Natural killer cell treated with Interleukin-12 subunit alpha and Interleukin-12 subunit beta and Interleukin-15 and Interleukin-18, amount 100 ng/mL, for 72 hours (primary cell): Measurements from ENCODE around the gene KRT73. TPM values are rescaled to one million over a fixed set of nuclear protein-coding genes. Genes with fewer than 3 reads are reported as not detected.

Source experiments
- ATAC-seq, 2 donors: fragments of 150-1000 bp; cut with Tn5 transposase in 1 of 2; sonication (Bioruptor Pico), chemical (Tn5 transposase) in 1 of 2; 2 replicates each; pipeline ENCODE4 v1.10.0; 2021
- DNase-seq: peaks from one replicate; pipeline ENCODE4 v3.0.0; 2022; ENCODE audit warnings: low spot score
- H3K27ac Mint-ChIP-seq, 2 donors: 1 replicate in 1 of 2; 2 replicates in 1 of 2; pipeline ENCODE4 v1.8.0; 2022; ENCODE audit warnings: mixed read lengths in 2 of 2, mild to moderate bottlenecking in 1 of 2, moderate library complexity in 1 of 2
- H3K27me3 Mint-ChIP-seq, 2 donors: 1 replicate in 1 of 2; 2 replicates in 1 of 2; pipeline ENCODE4 v1.8.0; 2022; ENCODE audit warnings: mixed read lengths in 2 of 2
- H3K36me3 Mint-ChIP-seq: one replicate; pipeline ENCODE4 v1.8.0; 2022; ENCODE audit warnings: mixed read lengths
- H3K4me1 Mint-ChIP-seq, 2 donors: 1 replicate in 1 of 2; 2 replicates in 1 of 2; pipeline ENCODE4 v1.8.0; 2022; ENCODE audit warnings: low read depth in 2 of 2, mixed read lengths in 2 of 2, mild to moderate bottlenecking in 1 of 2
- H3K4me3 Mint-ChIP-seq: one replicate; pipeline ENCODE4 v1.8.0; 2022; ENCODE audit warnings: mixed read lengths
- H3K9me3 Mint-ChIP-seq: 2 replicates; pipeline ENCODE4 v1.8.0; 2022; ENCODE audit warnings: mixed read lengths
- total RNA-seq, 2 donors: library from RNA; stranded (reverse); gene quantifications; one replicate each; pipeline ENCODE4 v1.2.3, GENCODE V29; 2022

The KRT73 gene
- total RNA-seq, 2 donors from 2014 or later = 0.52 TPM; not detected in 1

- H3K4me3 Mint-ChIP-seq = no peak overlapping the region
- H3K4me1 Mint-ChIP-seq = peaks cover 30 to 41% of the 10 kb centered on the region in 2 donors
- ATAC-seq = no peak
- no peak overlapping the region for H3K27ac Mint-ChIP-seq
- H3K36me3 Mint-ChIP-seq = no peaks in the 10 kb centered on the region
- H3K9me3 Mint-ChIP-seq = no peaks in the 10 kb centered on the region
- DNase-seq = no peak
- no peaks in the 10 kb centered on the region for H3K27me3 Mint-ChIP-seq
These were observed 18.9 kb upstream of the KRT73 start for GRCh38 chr12:52637299-52637698.

DNA sequence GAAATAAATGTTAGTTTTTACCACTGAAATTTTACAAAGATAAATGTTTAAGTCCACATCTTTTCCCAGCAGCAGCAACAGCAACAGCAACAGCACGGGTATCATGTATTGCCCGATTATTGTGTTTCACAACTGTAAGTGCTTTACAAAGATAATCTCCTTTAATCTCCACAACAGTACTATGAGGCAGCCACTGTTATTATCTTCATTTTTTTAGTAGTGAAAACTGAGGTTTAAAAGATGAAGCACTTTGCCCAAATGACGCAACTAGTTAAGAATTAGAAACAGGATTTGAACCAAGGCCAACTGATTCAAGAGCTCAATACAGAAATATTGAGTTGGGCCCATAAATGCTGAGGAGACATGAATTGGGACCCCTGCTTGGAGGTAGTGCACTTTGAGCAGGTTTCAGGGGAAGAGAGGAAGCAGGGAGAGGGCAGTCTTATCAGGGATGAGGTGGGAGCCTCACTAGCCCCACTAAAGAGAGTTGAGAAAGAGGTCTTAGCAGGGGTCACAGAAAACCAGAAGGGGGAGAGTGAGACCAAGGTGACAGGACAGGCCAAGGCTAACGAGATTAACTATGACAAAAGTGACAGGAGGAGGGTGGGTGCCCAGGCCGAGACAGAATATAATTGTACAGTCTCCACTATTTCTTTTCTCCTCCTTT is 18.4 kb upstream of the KRT73 start:
- Mint-ChIP-seq H3K4me1 (peaks cover 32 to 36% of the 10 kb centered on the region in 2 donors), H3K36me3 (no peaks in the 10 kb centered on the region), H3K4me3 (no peak overlapping the region), H3K27me3 (no peaks in the 10 kb centered on the region), H3K27ac (peak overlapping the region; percentile 17 to 55), H3K9me3 (no peaks in the 10 kb centered on the region)
- no peak for ATAC-seq
- DNase-seq = no peak

- peak overlapping the region; percentile 17 to 55 for H3K27ac Mint-ChIP-seq
- H3K36me3 Mint-ChIP-seq = no peaks in the 10 kb centered on the region
- H3K27me3 Mint-ChIP-seq = no peaks in the 10 kb centered on the region
- H3K9me3 Mint-ChIP-seq = no peaks in the 10 kb centered on the region
- no peak overlapping the region for H3K4me3 Mint-ChIP-seq
- DNase-seq (no peak), ATAC-seq (peak; percentile 33 to 65)
- peaks cover 29 to 31% of the 10 kb centered on the region in 2 donors for H3K4me1 Mint-ChIP-seq
These were observed 17.8 kb upstream of the KRT73 start for GRCh38 chr12:52636189-52636588.

DNA sequence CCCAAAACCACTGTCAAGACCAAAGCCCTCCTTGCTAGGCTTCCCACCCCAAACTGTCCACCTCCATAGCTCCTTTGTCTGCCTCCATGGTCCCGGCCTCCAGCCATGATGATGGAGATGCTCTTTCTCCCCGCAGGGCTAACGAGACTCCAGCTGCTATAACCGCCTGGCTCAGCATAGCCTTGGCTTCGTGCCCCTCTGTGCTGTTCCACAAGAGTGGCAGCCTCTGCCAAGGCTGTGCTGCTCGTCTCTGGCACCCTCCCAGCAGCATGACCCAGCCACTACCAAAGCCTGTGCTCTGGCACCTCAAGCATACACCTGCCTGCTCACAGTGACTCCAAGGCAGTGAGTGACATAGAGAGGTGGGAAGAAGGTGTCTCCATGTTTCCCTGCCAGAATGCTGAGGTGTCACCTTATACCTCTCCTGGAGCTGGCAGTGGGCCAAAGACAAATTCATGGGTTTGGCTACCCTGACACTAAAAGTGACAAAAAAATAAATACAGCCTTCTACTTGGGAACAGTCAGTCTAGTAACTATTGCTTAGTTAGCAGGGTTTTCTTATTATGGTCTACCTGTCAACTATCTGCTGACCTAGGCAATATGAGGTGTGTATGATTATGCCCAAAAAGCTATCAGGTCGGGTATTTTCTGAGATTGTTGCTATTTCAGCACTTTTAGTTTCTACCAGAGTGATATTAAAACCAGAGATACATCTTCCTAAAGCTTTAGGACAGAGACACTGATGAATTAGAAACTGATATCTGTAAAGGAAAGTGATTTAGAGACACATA is 16.1 kb upstream of the KRT73 start:
- Mint-ChIP-seq H3K27ac (peak overlapping the region in 1 of 2 donors; percentile 39), H3K4me3 (no peak overlapping the region), H3K4me1 (peaks cover 45% of the 10 kb centered on the region in 2 donors), H3K36me3 (no peaks in the 10 kb centered on the region), H3K9me3 (no peaks in the 10 kb centered on the region), H3K27me3 (no peaks in the 10 kb centered on the region)
- ATAC-seq = no peak
- DNase-seq = no peak

DNA sequence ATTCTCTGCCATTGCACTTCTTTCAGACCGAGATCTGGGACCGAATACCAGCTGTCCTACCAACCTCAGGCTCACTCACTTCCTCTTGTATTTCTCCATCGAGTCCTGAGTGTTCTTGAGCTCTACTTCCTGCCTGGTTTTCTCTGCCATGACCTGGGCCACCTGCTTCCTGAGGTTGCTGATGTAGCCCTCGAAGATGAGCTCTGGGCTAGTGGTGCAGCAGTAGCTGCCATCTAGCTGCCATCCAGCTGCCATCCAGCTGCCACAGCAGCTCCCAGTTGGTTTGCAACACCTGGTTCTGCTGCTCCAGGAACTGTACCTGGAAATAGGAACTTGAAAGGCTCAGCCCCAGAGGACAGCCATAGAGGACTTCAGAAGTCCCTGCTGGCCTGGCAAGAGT is 15.0 kb upstream of the KRT73 start:
- H3K4me1 Mint-ChIP-seq = peaks cover 45 to 54% of the 10 kb centered on the region in 2 donors
- no peaks in the 10 kb centered on the region for H3K9me3 Mint-ChIP-seq
- ATAC-seq = no peak
- H3K4me3 Mint-ChIP-seq = no peak overlapping the region
- no peak overlapping the region for H3K27ac Mint-ChIP-seq
- DNase-seq = no peak
- H3K36me3 Mint-ChIP-seq = no peaks in the 10 kb centered on the region
- H3K27me3 Mint-ChIP-seq = no peaks in the 10 kb centered on the region

GRCh38 chr12:52632656-52633055 is 14.3 kb upstream of the KRT73 start:
- no peak for DNase-seq
- Mint-ChIP-seq H3K9me3 (no peaks in the 10 kb centered on the region), H3K36me3 (no peaks in the 10 kb centered on the region), H3K4me3 (no peak overlapping the region), H3K27ac (no peak overlapping the region), H3K4me1 (peaks cover 47 to 59% of the 10 kb centered on the region in 2 donors), H3K27me3 (no peaks in the 10 kb centered on the region)
- ATAC-seq = no peak

DNA sequence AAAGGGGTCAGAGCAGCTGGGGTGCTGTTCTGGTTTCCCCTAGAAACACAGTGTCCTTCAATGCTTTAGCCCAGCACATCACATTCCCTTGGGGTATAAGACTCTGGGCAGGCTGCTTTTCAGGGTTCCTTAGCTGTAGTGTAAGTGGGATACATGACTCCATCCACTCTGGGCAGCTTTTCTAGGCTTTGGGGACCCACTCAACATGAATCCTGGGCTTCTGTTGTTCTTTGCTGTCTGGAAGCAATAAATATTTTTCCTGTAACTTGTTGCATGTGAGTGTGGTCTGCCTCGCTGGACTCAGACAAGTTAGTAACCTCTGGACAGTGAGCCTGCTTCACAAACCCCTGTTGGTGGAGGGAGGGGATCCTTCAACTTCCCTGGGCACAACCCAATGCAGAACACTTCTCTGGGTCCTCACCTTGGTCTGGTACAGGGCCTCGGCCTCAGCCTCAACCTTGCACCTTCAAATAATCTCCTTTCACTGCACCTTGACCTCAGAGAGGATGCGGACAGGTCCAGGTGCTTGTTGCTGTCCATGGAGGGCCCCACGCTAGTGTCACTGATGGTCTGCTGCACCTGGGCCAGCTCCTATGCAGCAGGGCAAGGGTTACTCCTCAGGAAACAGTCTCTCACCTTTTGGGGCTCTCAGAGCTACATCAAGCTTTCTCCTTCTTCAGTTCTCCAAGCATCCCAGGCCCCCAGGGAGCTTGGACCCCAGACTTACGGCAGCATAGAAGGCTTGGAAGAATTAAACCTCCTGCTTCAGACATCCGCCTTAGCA is 13.5 kb upstream of the KRT73 start:
- DNase-seq = no peak
- no peak for ATAC-seq
- peak overlapping the region in 1 of 2 donors; percentile 32 for H3K27ac Mint-ChIP-seq
- no peaks in the 10 kb centered on the region for H3K36me3 Mint-ChIP-seq
- H3K9me3 Mint-ChIP-seq = no peaks in the 10 kb centered on the region
- peaks cover 53 to 65% of the 10 kb centered on the region in 2 donors for H3K4me1 Mint-ChIP-seq
- no peak overlapping the region for H3K4me3 Mint-ChIP-seq
- no peaks in the 10 kb centered on the region for H3K27me3 Mint-ChIP-seq

DNA sequence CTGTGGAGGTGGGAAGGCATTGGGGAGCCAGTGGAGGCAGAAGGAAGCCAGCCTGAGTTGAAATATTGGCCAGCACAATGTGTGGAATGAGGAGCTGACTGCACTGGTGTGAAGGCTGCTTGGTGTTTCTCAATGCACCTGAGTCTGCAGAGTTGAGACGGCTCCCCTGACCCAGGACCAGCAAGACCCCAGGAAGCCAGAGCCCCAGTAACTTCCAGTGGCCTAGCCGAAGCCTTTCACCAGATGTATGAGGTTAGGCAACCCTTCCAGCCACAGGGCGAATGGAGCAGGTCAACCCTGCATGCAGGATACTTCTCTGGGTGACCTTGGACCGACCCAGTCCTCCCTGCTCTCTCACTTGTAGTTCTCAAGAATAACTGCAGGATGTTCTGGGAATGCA is 12.9 kb upstream of the KRT73 start:
- ATAC-seq (no peak), DNase-seq (no peak)
- H3K36me3 Mint-ChIP-seq = no peaks in the 10 kb centered on the region
- H3K27me3 Mint-ChIP-seq = no peaks in the 10 kb centered on the region
- peaks cover 49 to 60% of the 10 kb centered on the region in 2 donors for H3K4me1 Mint-ChIP-seq
- H3K27ac Mint-ChIP-seq = peak overlapping the region in 1 of 2 donors; percentile 62
- no peak overlapping the region for H3K4me3 Mint-ChIP-seq
- H3K9me3 Mint-ChIP-seq = no peaks in the 10 kb centered on the region

- Mint-ChIP-seq H3K4me1 (peaks cover 44 to 62% of the 10 kb centered on the region in 2 donors), H3K4me3 (peak overlapping the region; percentile 10), H3K27ac (peak overlapping the region in 1 of 2 donors; percentile 62), H3K27me3 (no peaks in the 10 kb centered on the region), H3K36me3 (no peaks in the 10 kb centered on the region), H3K9me3 (no peaks in the 10 kb centered on the region)
- DNase-seq (no peak), ATAC-seq (peak in 1 of 2 donors; percentile 58)
These were observed 12.3 kb upstream of the KRT73 start for GRCh38 chr12:52630599-52631200.

GRCh38 chr12:52630008-52630500 is 11.7 kb upstream of the KRT73 start:
- DNase-seq = no peak
- Mint-ChIP-seq H3K27me3 (no peaks in the 10 kb centered on the region), H3K9me3 (no peaks in the 10 kb centered on the region), H3K36me3 (no peaks in the 10 kb centered on the region), H3K4me3 (peak overlapping the region; percentile 10), H3K4me1 (peaks cover 44 to 65% of the 10 kb centered on the region in 2 donors), H3K27ac (peak overlapping the region in 1 of 2 donors; percentile 62)
- peak in 1 of 2 donors; percentile 52 for ATAC-seq

GRCh38 chr12:52629281-52630007 is 11.1 kb upstream of the KRT73 start:
- peak overlapping the region in 1 of 2 donors; percentile 62 for H3K27ac Mint-ChIP-seq
- no peaks in the 10 kb centered on the region for H3K9me3 Mint-ChIP-seq
- DNase-seq = no peak
- peak; percentile 32 to 34 for ATAC-seq
- no peaks in the 10 kb centered on the region for H3K27me3 Mint-ChIP-seq
- peaks cover 40 to 67% of the 10 kb centered on the region in 2 donors for H3K4me1 Mint-ChIP-seq
- no peaks in the 10 kb centered on the region for H3K36me3 Mint-ChIP-seq
- H3K4me3 Mint-ChIP-seq = no peak overlapping the region

- Mint-ChIP-seq H3K27ac (peak overlapping the region in 1 of 2 donors; percentile 62), H3K36me3 (no peaks in the 10 kb centered on the region), H3K9me3 (no peaks in the 10 kb centered on the region), H3K4me3 (no peak overlapping the region), H3K27me3 (no peaks in the 10 kb centered on the region), H3K4me1 (peaks cover 34 to 62% of the 10 kb centered on the region in 2 donors)
- no peak for DNase-seq
- ATAC-seq = no peak
These were observed 10.5 kb upstream of the KRT73 start for GRCh38 chr12:52628841-52629240.

DNA sequence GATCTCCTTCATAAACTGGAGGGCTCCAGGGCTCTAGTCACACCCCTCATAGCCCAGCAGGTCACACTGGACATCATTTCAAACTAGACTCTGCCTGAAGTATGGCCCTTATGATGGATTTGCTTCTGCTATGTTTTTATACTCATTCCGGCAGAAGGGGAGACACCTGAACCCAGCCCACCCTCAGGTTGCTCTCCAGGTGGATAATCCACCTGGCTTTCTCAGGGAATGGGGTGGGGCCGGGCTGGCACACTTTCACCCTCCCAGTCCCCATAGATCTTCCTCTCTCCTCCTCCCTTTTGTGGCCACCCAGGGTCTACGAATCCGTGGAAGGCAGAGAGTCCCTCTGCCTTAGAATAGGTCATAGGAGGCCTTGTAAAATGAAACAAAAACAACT is 9.8 kb upstream of the KRT73 start:
- no peaks in the 10 kb centered on the region for H3K27me3 Mint-ChIP-seq
- H3K4me3 Mint-ChIP-seq = no peak overlapping the region
- peak overlapping the region in 1 of 2 donors; percentile 62 for H3K27ac Mint-ChIP-seq
- DNase-seq (no peak), ATAC-seq (no peak)
- peaks cover 27 to 60% of the 10 kb centered on the region in 2 donors for H3K4me1 Mint-ChIP-seq
- no peaks in the 10 kb centered on the region for H3K9me3 Mint-ChIP-seq
- H3K36me3 Mint-ChIP-seq = no peaks in the 10 kb centered on the region
